Cardiac fibroblast (primary cell): ENCODE measurements around the gene TSPAN10.
A peak's percentile ranks its signal among the peaks of the same experiment; 100 is the strongest.

Experiments
- DNase-seq, 2 donors: peaks; one replicate each; pipeline versions ENCODE4 v3.0.0 to v3.0.0-alpha.2; 2010; ENCODE audit warnings: low read depth in 2 of 2
- H3K4me3 ChIP-seq, 2 donors: replicated peaks in 1 of 2; 1 replicate in 1 of 2; 2 replicates in 1 of 2; pipeline ENCODE4 v1.5.1; 2011; ENCODE audit warnings: low read depth in 2 of 2, low read length in 2 of 2, mild to moderate bottlenecking in 2 of 2, moderate library complexity in 1 of 2
- TF ChIP-seq, protein P1 (sequence below): IDR thresholded peaks from one replicate; pipeline ENCODE4 v1.5.1; 2011; ENCODE audit warnings: low read depth, mild to moderate bottlenecking, low read length, inconsistent platforms

The TSPAN10 gene

DNA sequence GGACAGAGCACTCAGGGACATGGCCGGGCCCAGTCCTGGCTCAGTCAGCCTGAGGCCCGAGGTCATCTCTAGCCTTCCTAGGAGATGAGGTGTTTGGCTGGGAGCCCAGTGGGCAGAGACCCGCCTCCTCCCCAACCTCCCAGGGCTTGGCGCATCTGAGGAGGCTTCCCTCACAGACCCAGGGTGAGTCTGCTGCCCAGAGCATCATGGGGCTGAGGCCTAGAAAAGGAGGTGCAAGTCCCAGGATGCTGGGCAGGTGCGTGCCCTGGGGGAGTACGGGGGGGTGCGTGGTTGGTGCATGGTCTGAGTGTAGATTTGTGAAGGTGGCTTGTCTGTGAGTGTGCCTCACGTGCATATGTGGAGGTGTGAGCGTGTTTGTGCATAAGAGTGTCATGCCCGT is 14.7 kb downstream of the TSPAN10 start:
- H3K4me3 ChIP-seq: no peak overlapping the region
- peak; percentile 84 to 94 for DNase-seq
- TF ChIP-seq, protein P1, sequence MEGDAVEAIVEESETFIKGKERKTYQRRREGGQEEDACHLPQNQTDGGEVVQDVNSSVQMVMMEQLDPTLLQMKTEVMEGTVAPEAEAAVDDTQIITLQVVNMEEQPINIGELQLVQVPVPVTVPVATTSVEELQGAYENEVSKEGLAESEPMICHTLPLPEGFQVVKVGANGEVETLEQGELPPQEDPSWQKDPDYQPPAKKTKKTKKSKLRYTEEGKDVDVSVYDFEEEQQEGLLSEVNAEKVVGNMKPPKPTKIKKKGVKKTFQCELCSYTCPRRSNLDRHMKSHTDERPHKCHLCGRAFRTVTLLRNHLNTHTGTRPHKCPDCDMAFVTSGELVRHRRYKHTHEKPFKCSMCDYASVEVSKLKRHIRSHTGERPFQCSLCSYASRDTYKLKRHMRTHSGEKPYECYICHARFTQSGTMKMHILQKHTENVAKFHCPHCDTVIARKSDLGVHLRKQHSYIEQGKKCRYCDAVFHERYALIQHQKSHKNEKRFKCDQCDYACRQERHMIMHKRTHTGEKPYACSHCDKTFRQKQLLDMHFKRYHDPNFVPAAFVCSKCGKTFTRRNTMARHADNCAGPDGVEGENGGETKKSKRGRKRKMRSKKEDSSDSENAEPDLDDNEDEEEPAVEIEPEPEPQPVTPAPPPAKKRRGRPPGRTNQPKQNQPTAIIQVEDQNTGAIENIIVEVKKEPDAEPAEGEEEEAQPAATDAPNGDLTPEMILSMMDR: no peak

DNA sequence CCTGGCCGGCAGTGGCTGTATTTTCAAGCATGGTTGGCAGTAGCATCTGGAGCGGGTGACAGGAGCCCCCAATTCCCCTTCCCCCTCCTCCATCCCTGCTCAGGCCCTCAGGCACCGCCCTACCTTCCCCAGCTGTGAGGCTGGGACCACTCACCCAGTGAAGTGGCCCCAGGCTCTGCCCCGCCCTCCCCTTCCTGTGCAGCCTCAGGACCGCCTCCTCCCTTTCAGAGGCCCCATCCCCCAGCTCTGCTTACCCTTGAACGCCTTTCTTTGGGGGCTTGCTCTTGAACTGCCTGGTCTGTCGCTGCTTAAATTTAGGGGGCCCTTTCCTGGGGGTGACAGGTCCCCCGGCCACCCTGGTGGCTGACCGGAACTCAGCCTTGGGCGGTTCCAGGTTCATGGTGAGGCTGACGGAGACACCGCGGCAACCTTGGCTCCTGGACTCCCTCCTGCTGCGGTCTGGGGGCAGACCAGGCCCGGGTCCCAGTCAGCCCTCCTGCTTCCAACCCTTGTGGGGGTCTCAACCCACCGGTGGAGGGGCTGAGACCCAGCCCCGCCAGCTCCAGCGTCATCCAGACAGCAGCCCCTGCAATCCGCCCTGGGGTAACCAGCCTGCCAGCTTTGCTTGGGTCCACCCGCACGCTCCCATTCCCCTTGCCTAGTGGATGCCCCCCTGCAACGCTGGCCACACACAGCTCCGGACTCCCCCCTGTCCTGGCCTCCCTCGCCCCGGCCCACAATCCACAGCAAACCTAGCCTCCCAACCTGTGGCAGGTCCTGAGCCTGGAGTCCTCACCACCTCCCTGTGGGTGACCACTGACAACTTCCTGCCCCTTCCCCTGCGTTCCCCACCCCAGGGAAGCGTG is 16.1 kb downstream of the TSPAN10 start:
- H3K4me3 ChIP-seq: no peak overlapping the region
- TF ChIP-seq, protein P1: no peak
- no peak for DNase-seq

DNA sequence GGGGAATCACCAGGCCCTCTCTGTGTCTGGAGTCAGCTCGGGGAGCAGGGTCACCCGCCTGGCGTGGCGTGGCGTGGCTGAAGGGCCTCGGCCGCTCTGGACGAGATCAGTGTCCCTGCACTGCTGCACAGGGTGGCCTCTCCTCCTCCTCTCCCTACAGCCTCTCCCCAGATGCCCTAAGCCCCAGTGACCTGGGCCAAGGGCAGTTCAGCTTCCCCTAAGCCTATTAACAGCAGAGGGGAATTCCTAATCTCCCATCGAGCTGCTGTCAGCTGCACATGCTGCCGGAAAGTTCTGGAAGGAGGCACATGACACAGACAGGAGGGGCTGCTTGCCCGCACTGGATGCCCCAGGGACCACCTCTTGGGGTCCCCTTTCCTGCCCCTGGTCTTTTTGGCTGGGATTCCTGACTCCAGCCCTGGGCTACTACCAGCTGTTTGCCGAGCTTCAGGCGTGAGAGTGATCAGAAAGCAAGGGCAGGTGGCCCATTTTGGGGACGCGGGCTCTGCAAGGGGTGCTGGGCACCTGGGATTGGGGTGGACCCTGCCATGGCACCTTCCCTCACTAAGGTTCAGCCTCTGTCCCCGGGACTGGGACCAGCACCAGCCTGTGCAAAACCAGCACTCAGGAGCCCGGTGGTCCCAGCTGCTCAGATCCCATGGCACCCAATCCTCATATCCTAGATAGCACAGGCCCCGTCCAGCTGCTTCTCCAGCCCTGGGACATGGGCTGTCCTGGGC is 18.6 kb downstream of the TSPAN10 start:
- TF ChIP-seq, protein P1: no peak
- DNase-seq: no peak
- H3K4me3 ChIP-seq: no peak overlapping the region

DNA sequence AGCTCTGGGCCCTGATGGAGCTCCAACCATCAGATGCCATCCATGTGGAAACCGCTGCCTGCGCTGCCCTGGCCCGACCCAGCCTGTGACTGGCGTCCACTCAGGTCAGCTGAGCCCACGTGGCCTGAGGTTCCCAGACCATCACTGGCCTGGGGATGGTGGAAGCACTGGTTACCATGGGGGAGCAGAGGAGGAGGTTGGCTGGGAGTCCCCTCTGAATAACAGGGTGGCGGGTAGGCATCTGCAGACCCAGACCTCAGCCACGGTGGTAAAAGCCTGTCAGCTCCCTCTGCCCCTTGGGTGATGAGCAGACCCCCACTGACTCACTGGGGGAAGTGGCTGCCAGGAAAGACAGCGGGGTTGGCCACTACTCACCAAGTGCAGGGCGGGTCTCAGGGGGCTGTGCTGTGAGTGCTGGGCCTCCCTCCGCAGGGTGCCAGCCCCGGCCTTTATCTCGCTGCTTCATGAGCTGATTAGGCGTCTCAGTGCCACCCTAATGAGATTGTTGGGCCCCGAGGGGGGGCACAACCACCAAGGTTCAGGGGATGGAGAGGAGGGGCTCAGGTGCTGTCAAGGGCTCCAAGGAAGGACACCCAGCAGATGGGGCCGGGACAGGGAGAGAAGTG is 19.2 kb downstream of the TSPAN10 start, which contains the start of gene PDE6G:
Gene PDE6G (minus strand): TSS at position 425 of the 626 bp plus-strand sequence. CDS start 3,237 bp downstream, outside the sequence.
- TF ChIP-seq, protein P1: no peak
- H3K4me3 ChIP-seq: no peak within 1 kb of the TSS
- DNase-seq: no peak

DNA sequence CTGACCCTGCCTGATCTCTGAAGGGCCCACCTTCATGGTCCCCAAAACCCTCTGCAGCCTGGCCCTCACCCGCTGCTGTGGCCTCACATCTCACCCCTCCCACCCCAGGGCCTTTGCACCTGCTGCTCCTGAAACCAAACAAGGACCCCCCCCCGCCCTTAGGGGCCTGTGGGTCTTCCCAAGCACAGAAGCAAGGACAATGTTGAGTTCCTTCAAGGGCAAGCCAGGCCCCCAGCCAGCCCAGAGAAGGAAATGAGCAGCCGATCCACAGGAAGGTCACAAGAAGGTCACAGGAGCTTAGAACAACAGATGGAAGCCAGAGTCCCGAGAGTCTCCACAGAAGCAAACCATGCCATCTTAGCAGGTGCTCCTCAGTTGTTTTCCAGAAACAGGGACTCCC is 19.8 kb downstream of the TSPAN10 start:
- H3K4me3 ChIP-seq: no peak overlapping the region
- TF ChIP-seq, protein P1: no peak
- DNase-seq: peak in 1 of 2 donors; percentile 22

DNA sequence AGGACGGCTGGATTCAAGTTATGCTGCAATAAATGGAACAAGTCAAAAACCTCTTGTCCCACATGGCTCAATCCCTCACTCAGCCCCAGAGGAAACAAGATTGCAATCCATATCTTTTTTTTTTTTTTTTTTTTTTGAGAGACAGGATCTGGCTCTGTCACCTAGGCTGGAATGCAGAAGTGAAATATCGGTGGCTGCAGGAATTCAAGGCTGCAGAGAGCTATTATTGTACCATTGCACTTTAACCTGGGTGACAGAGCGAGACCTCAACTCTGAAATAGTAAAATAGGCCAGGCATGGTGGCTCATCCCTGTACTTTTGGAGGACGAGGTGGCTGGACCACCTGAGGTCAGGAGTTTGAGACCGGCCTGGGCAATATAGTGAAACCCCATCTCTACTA is 22.0 kb downstream of the TSPAN10 start:
- TF ChIP-seq, protein P1: no peak
- no peak for DNase-seq
- H3K4me3 ChIP-seq: no peak overlapping the region
